GM12878 (cell line): Measurements from ENCODE around the gene ATXN7L1. TPM values are rescaled to one million over a fixed set of nuclear protein-coding genes. Genes with fewer than 3 reads are reported as not detected.

ENCODE experiments used
- ATAC-seq: fragments of 200-7000 bp; cut with Tn5 transposase; 3 replicates; pipeline ENCODE4 v1.9.1; 2020; ENCODE audit warnings: mild to moderate bottlenecking, moderate library complexity
- BruUV-seq: library from RNA; stranded (reverse); fragments of 400-500 nt; replicated peaks from 2 replicates; lab custom pipeline; 2021; lab: Mats Ljungman, UMichigan
- CTCF ChIA-PET: fragments of 300-600 bp; sonication (Branson Sonifier 250); formaldehyde crosslinking; extraction: SDS; loops from one replicate; lab custom pipeline; 2021; ENCODE audit warnings: inconsistent platforms; lab: Yijun Ruan, JAX
- POLR2A ChIA-PET: fragments of 350-600 bp; formaldehyde crosslinking; extraction: SDS; loops from one replicate; lab custom pipeline; 2021; ENCODE audit warnings: inconsistent platforms; lab: Charles Lee
- RAD21 ChIA-PET: fragments of 300-600 bp; sonication (Branson Sonifier 250); formaldehyde crosslinking; loops from one replicate; lab custom pipeline; 2023; ENCODE audit warnings: antibody characterized with exemption; ENCODE audit not compliant: unreplicated experiment; lab: Charles Lee
- SMC1A ChIA-PET: fragments of 300-600 bp; sonication (Branson Sonifier 250); formaldehyde crosslinking; loops from one replicate; lab custom pipeline; 2023; ENCODE audit not compliant: unreplicated experiment, uncharacterized antibody; lab: Charles Lee
- DNase-seq: peaks from one replicate; pipeline ENCODE4 v3.0.0-alpha.2; 2011; ENCODE audit warnings: low read depth, low spot score
- FAIRE-seq: peaks from 3 replicates; lab custom pipeline; 2011; peaks lifted over from hg19 to GRCh38; lab: Jason Lieb, UNC
- H2AFZ ChIP-seq: 2 replicates; pipeline ENCODE4 v1.6.0; 2011; ENCODE audit warnings: low read depth, low read length, control low read depth; ENCODE audit not compliant: control insufficient read depth
- H3K27ac ChIP-seq: 2 replicates; pipeline ENCODE4 v1.5.1; 2011; ENCODE audit warnings: control low read depth; ENCODE audit not compliant: control insufficient read depth, insufficient read depth
- H3K27me3 ChIP-seq, 2 experiments: replicated peaks in 1 of 2; 2 replicates each; pipeline versions ENCODE4 v1.6.0 to v1.6.1; 2011; ENCODE audit warnings: low read length in 1 of 2; ENCODE audit not compliant: control insufficient read depth in 2 of 2, insufficient read depth in 2 of 2
- H3K36me3 ChIP-seq, 2 experiments: 2 replicates each; pipeline ENCODE4 v1.5.1; 2011; ENCODE audit warnings: low read length in 1 of 2; ENCODE audit not compliant: control insufficient read depth in 2 of 2, insufficient read depth in 2 of 2
- H3K4me1 ChIP-seq: 2 replicates; pipeline ENCODE4 v1.6.1; 2011; ENCODE audit warnings: mild to moderate bottlenecking, low read length, moderate library complexity, mixed read lengths; ENCODE audit not compliant: control insufficient read depth, insufficient read depth
- H3K4me2 ChIP-seq: 2 replicates; pipeline ENCODE4 v1.6.0; 2011; ENCODE audit warnings: control low read depth; ENCODE audit not compliant: control insufficient read depth, insufficient read depth
- H3K4me3 ChIP-seq: fragments of 200-600 bp; sonication (generic); 2 replicates; pipeline ENCODE4 v1.5.1; 2016
- H3K79me2 ChIP-seq: 2 replicates; pipeline ENCODE4 v1.6.0; 2011; ENCODE audit warnings: low read length; ENCODE audit not compliant: control insufficient read depth, insufficient read depth
- H3K9ac ChIP-seq: 2 replicates; pipeline ENCODE4 v1.8.0; 2011; ENCODE audit warnings: low read length, control low read depth, mixed read lengths; ENCODE audit not compliant: control insufficient read depth, insufficient read depth
- H3K9me3 ChIP-seq: replicated peaks from 3 replicates; pipeline ENCODE4 v1.5.1; 2011; ENCODE audit warnings: mild to moderate bottlenecking, low read length; ENCODE audit not compliant: control insufficient read depth, insufficient read depth
- H4K20me1 ChIP-seq: 2 replicates; pipeline ENCODE4 v1.6.0; 2011; ENCODE audit not compliant: control insufficient read depth, insufficient read depth
- BMI1 ChIP-seq: fragments of 450-650 bp; IDR thresholded peaks from 2 replicates; pipeline ENCODE4 v1.6.1; 2016; ENCODE audit warnings: mild to moderate bottlenecking, moderate library complexity, borderline replicate concordance
- HDAC2 ChIP-seq: fragments of 200-600 bp; sonication (generic); IDR thresholded peaks from 2 replicates; pipeline ENCODE4 v1.6.1; 2017
- IRF4 ChIP-seq: IDR thresholded peaks from 2 replicates; pipeline ENCODE4 v1.6.1; 2011; ENCODE audit warnings: low read depth, low read length
- MXI1 ChIP-seq: fragments of 150-350 bp; IDR thresholded peaks from 2 replicates; pipeline ENCODE4 v1.6.1; 2011; ENCODE audit warnings: low read depth, mild to moderate bottlenecking, inconsistent platforms, low read length, improper control_type of control experiment
- SP1 ChIP-seq: IDR thresholded peaks from one replicate; pipeline ENCODE4 v1.6.1; 2011; ENCODE audit warnings: low read depth, low read length
- SREBF1 ChIP-seq: IDR thresholded peaks from 2 replicates; pipeline ENCODE4 v1.6.1; 2012; ENCODE audit warnings: mild to moderate bottlenecking, low read length
- TBL1XR1 ChIP-seq: IDR thresholded peaks from 2 replicates; pipeline ENCODE4 v1.6.1; 2012; ENCODE audit warnings: low read depth, low read length, improper control_type of control experiment
- TCF3 ChIP-seq: IDR thresholded peaks from 2 replicates; pipeline ENCODE4 v1.6.1; 2012; ENCODE audit warnings: low read depth, mild to moderate bottlenecking, low read length, borderline replicate concordance; ENCODE audit not compliant: insufficient read depth
- YBX1 ChIP-seq: fragments of 450-650 bp; IDR thresholded peaks from 2 replicates; pipeline ENCODE4 v1.6.1; 2016; ENCODE audit warnings: antibody characterized with exemption
- ZNF217 ChIP-seq: fragments of 450-650 bp; IDR thresholded peaks from 2 replicates; pipeline ENCODE4 v1.6.1; 2017; ENCODE audit warnings: antibody characterized with exemption, mild to moderate bottlenecking
- WGBS: methylation state at CpG from one replicate; pipeline ENCODE4 v1.1.6; 2016; ENCODE audit warnings: low lambda C conversion rate; ENCODE audit not compliant: insufficient replicate concordance, insufficient coverage; ENCODE audit errors: missing lambda C conversion rate; 5-methylcytosine and 5-hydroxymethylcytosine counted together
- in situ Hi-C: fragments of 300-500 bp; cut with MboI; formaldehyde crosslinking; loops from 9 replicates; pipeline ENCODE4 v1.14.3; 2018; ENCODE audit warnings: mixed read lengths
- intact Hi-C: fragments of 100-400 bp; cut with micrococcal nuclease; formaldehyde crosslinking; loops from one replicate; pipeline ENCODE4 v1.14.2; 2022; ENCODE audit not compliant: unreplicated experiment
- polyA plus RNA-seq, 11 experiments: library from polyadenylated mRNA; depleted of rRNA in 4 of 11; unstranded in 6 of 11; stranded (reverse) in 5 of 11; fragments of >200 nt; fragmentation: Nextera tagmentation in 4 of 11; fragmentation: Illumina TruSeq in 1 of 11; extraction: Ambion mirVana in 4 of 11; extraction: Trizol in 1 of 11; gene quantifications; 1 replicate in 1 of 11; 2 replicates in 10 of 11; pipeline versions ENCODE4 v1.2.1 to v1.2.3, GENCODE V29; 2011 to 2016; ENCODE audit warnings: inconsistent platforms in 2 of 11, missing spikeins in 2 of 11, low read depth in 1 of 11
- total RNA-seq, 4 experiments: library from RNA; depleted of rRNA in 3 of 4; stranded (reverse); fragments of >200 nt in 3 of 4; fragmentation: Illumina TruSeq in 1 of 4; extraction: Trizol in 1 of 4; gene quantifications; 2 replicates each; pipeline versions ENCODE4 v1.2.1 to v1.2.3, GENCODE V29; 2013 to 2021
- TF ChIP-seq, protein P1 (sequence below): fragments of 450-650 bp; IDR thresholded peaks from 2 replicates; pipeline ENCODE4 v1.6.1; 2017; ENCODE audit warnings: mild to moderate bottlenecking
- TF ChIP-seq, protein P2 (sequence below): IDR thresholded peaks from 2 replicates; pipeline ENCODE4 v1.6.1; 2012; ENCODE audit warnings: low read depth, low read length, improper control_type of control experiment

Gene ATXN7L1
- total and polyA plus RNA-seq, 10 of the 15 experiments (the other 5 are each of a cell fraction or from before 2014, with no cell fraction given) = 0.40 to 2.9 (median 1.2) TPM

DNA sequence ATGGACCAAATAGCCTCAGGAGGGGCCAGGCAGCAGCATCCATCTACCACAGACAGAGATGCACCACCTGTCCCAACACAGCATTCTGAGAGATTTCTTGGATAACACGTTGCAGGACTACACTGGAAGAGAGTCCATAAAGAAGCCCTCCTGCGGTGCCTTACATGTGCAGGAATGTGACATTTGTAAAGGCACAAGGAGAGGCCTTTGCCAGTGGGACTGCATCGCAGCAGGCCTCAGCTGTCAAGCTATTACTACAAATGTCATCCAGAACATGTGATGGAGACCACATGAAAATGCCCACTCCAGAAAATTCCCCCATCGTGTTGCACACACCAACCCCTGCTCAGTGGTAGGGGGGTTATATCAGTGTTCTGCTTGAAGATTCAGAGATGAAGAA lies 77.4 kb downstream of the ATXN7L1 start:
- no peak overlapping the region for H2AFZ ChIP-seq
- intact Hi-C loops (no loop called here), in situ Hi-C loops (no loop called here)
- no peak overlapping the region for H3K9ac ChIP-seq
- H3K36me3 ChIP-seq = no peaks in the 10 kb centered on the region
- ChIA-PET RAD21 (no interaction called here), SMC1A (interaction anchor here (0.9 to 2.9 kb wide), 6 partner anchors 8 to 38 kb away, joined by 3 to 11 read pairs (median 4); no protein-coding TSS in a partner anchor), POLR2A (interaction anchor here (1.5 to 1.7 kb wide), 2 partner anchors 10 to 17 kb away, joined by 3 to 4 read pairs; no protein-coding TSS in a partner anchor), CTCF (interaction anchor here (0.7 to 1.6 kb wide), 3 partner anchors 10 to 27 kb away, joined by 3 to 4 read pairs (median 3); no protein-coding TSS in a partner anchor)
- no peak overlapping the region for H3K4me3 ChIP-seq
- ATAC-seq (no peak), FAIRE-seq (no peak), DNase-seq (no peak)
- WGBS = 61% methylated on average over 4 of the region's 4 CpGs
- peaks cover 10% of the 10 kb centered on the region; the same call in 1 of the 2 replicates for H3K4me1 ChIP-seq
- no peaks in the 10 kb centered on the region for H3K79me2 ChIP-seq
- H3K4me2 ChIP-seq = no peak overlapping the region
- H3K9me3 ChIP-seq = no peaks in the 10 kb centered on the region
- H4K20me1 ChIP-seq = no peaks in the 10 kb centered on the region
- TF ChIP-seq SREBF1 (no peak), SP1 (no peak)
- H3K27ac ChIP-seq = no peak overlapping the region
- no TSS peak for BruUV-seq
- H3K27me3 ChIP-seq = peaks cover 0 to 3% of the 10 kb centered on the region in 2 experiments; a peak in 1 of 4 replicates

DNA sequence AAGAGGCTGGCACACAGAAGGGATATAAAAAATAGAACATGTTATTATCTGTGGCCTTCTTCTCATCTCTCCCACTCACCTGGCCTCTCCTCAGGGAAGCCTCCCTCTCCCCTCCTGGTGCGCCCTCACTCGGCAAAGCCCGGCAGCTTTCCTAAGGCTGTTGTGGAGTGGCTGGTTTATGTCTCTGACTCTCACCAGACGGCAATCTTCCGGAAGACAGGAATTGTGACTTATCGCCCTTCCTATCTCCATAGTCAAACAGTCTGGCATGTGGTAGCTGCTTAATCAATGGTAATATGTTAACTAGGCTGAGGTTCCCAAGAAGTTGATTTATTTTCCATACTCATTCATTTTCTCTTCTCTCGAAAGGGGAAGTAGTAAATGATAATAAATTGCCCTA lies 78.7 kb downstream of the ATXN7L1 start:
- Histone ChIP-seq H3K9ac (no peak overlapping the region), H3K4me2 (no peak overlapping the region), H3K36me3 (no peaks in the 10 kb centered on the region), H3K79me2 (no peaks in the 10 kb centered on the region), H4K20me1 (no peaks in the 10 kb centered on the region), H3K27ac (no peak overlapping the region), H3K4me3 (no peak overlapping the region), H3K27me3 (peaks cover 3% of the 10 kb centered on the region in 2 experiments; a peak in 1 of 4 replicates), H3K9me3 (no peaks in the 10 kb centered on the region), H3K4me1 (peaks cover 10% of the 10 kb centered on the region; the same call in 1 of the 2 replicates), H2AFZ (no peak overlapping the region)
- CTCF ChIA-PET = interaction anchor here (1.3 to 1.5 kb wide), 2 partner anchors 37 to 53 kb away, joined by 3 to 7 read pairs; no protein-coding TSS in a partner anchor
- RAD21 ChIA-PET = no interaction called here
- in situ Hi-C loops = no loop called here
- BruUV-seq = no TSS peak
- FAIRE-seq (no peak), DNase-seq (no peak), ATAC-seq (no peak)
- SMC1A ChIA-PET = interaction anchor here (1.0 to 2.9 kb wide), 3 partner anchors 24 to 37 kb away, joined by 3 to 11 read pairs (median 4); no protein-coding TSS in a partner anchor
- 77% methylated on average over 7 of the region's 7 CpGs for WGBS
- POLR2A ChIA-PET = no interaction called here
- TF ChIP-seq, protein P1, sequence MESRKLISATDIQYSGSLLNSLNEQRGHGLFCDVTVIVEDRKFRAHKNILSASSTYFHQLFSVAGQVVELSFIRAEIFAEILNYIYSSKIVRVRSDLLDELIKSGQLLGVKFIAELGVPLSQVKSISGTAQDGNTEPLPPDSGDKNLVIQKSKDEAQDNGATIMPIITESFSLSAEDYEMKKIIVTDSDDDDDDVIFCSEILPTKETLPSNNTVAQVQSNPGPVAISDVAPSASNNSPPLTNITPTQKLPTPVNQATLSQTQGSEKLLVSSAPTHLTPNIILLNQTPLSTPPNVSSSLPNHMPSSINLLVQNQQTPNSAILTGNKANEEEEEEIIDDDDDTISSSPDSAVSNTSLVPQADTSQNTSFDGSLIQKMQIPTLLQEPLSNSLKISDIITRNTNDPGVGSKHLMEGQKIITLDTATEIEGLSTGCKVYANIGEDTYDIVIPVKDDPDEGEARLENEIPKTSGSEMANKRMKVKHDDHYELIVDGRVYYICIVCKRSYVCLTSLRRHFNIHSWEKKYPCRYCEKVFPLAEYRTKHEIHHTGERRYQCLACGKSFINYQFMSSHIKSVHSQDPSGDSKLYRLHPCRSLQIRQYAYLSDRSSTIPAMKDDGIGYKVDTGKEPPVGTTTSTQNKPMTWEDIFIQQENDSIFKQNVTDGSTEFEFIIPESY = no peak
- TF ChIP-seq MXI1 (no peak), ZNF217 (no peak), YBX1 (no peak), IRF4 (no peak), BMI1 (no peak), TCF3 (no peak), HDAC2 (no peak), TBL1XR1 (no peak)
- TF ChIP-seq, protein P2, sequence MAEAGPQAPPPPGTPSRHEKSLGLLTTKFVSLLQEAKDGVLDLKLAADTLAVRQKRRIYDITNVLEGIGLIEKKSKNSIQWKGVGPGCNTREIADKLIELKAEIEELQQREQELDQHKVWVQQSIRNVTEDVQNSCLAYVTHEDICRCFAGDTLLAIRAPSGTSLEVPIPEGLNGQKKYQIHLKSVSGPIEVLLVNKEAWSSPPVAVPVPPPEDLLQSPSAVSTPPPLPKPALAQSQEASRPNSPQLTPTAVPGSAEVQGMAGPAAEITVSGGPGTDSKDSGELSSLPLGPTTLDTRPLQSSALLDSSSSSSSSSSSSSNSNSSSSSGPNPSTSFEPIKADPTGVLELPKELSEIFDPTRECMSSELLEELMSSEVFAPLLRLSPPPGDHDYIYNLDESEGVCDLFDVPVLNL = no peak
- intact Hi-C loops = no loop called here
